GM12873 (cell line): ENCODE results near the gene IL17RA.

Experiments
- CTCF ChIP-seq: IDR thresholded peaks from 2 replicates; pipeline ENCODE4 v1.5.1; 2012; ENCODE audit warnings: low read depth, mild to moderate bottlenecking, moderate library complexity, low read length, control low read depth; ENCODE audit not compliant: insufficient read depth; ENCODE audit errors: missing control alignments

IL17RA gene

GRCh38 chr22:17097701-17098100 lies 12.9 kb downstream of the IL17RA start:
- TF ChIP-seq CTCF, result no peak

- TF ChIP-seq CTCF, result no peak
Observed at GRCh38 chr22:17098379-17098819, 13.6 kb downstream of the IL17RA start.

DNA sequence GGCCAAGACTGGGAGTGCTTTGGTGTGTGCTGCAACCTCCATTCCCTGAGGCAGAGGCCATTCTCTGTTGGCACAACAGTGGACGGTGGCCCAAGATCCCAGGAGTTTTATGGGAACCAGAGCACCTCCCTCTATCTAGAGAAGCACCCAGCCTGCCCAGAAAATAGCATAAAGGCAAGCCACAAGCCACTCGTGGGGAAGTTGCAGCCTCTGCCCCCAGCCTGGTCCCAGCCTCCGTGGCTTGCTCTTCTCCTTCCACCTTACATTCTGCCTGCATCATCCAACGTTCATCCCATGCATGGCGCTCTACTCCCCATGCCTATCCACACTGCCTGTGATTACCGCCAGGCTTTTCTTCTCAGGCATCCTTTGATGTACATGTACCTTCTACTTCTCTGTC lies 15.8 kb downstream of the IL17RA start:
- TF ChIP-seq CTCF, result no peak

- TF ChIP-seq CTCF, result no peak
Observed at GRCh38 chr22:17101475-17102296, 16.9 kb downstream of the IL17RA start.

- no peak for TF ChIP-seq CTCF
Observed at GRCh38 chr22:17102297-17102667, 17.5 kb downstream of the IL17RA start.

DNA sequence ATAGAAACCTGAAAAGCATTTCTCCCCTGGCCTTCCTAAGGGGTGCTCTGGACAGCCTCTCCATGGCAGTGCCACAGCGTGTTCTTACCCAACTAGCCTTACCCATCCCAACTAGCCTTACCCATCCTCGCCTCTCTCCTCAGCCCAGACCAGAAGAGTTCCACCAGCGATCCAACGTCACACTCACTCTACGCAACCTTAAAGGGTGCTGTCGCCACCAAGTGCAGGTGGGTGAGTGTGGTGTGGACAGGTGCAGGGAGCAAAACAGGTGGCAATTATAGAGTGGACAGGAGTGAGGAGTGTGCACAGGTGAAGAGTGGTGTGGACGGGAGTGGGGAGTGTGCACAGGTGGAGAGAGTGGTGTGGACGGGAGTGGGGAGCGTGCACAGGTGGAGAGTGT lies 18.6 kb downstream of the IL17RA start:
- no peak for TF ChIP-seq CTCF

DNA sequence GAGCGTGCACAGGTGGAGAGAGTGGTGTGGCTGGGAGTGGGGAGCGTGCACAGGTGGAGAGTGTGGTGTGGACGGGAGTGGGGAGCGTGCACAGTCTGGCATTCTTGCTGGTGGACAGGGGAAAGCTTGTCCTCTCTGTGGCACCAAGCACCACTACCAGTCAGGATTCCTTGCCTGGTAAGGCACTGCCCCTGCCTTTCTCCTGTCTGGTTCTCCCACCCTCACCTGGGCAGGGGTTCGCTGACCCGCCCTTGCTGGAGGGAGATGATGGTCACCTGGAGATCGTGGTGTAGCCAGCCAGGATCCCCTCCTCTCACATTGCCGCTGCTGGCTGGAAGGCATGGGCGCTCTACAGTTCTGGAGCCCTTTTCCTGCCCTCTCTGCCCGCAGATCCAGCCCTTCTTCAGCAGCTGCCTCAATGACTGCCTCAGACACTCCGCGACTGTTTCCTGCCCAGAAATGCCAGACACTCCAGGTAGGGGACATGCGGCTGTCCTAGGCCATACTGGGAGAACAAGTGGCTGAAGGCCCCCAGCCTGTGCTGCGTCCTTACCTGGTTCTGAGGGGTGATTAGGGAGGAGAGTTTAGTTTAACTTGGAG lies 19.6 kb downstream of the IL17RA start:
- no peak for TF ChIP-seq CTCF
